ENCODE data around the gene OBP2A. TPM values are rescaled to one million over a fixed set of nuclear protein-coding genes. Genes with fewer than 3 reads are reported as not detected.

Gene OBP2A
- total RNA-seq, 4 donors from 2014 or later: not detected

GRCh38 chr9:135501261-135502167, 44.4 kb upstream of the OBP2A start:
- WGBS, 2 donors: 69 to 80% methylated on average over 21 to 23 of the region's 38 CpGs
- H3K36me3 ChIP-seq: peaks cover 15% of the 10 kb centered on the region in 2 donors
- peak overlapping the region; percentile 86 to 92 (median 91) for H3K4me3 ChIP-seq (replicated peaks in 1 of 3)
- H3K9me3 ChIP-seq: no peaks in the 10 kb centered on the region
- TF ChIP-seq POLR2A (IDR thresholded peaks at IDR 0.05): no peak
- TF ChIP-seq, protein P1, sequence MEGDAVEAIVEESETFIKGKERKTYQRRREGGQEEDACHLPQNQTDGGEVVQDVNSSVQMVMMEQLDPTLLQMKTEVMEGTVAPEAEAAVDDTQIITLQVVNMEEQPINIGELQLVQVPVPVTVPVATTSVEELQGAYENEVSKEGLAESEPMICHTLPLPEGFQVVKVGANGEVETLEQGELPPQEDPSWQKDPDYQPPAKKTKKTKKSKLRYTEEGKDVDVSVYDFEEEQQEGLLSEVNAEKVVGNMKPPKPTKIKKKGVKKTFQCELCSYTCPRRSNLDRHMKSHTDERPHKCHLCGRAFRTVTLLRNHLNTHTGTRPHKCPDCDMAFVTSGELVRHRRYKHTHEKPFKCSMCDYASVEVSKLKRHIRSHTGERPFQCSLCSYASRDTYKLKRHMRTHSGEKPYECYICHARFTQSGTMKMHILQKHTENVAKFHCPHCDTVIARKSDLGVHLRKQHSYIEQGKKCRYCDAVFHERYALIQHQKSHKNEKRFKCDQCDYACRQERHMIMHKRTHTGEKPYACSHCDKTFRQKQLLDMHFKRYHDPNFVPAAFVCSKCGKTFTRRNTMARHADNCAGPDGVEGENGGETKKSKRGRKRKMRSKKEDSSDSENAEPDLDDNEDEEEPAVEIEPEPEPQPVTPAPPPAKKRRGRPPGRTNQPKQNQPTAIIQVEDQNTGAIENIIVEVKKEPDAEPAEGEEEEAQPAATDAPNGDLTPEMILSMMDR (IDR thresholded peaks at IDR 0.05): no peak
- peak overlapping the region in 1 of 3 donors; percentile 72 for H3K27ac ChIP-seq
- intact Hi-C loops (cut with DNase I): no loop called here
- DNase-seq: no peak
- H3K27me3 ChIP-seq: no peaks in the 10 kb centered on the region
- peaks cover 18 to 19% of the 10 kb centered on the region in 2 donors for H3K4me1 ChIP-seq

GRCh38 chr9:135502168-135502872, 43.6 kb upstream of the OBP2A start:
- 91 to 93% methylated on average over 15 of the region's 15 CpGs for WGBS, 2 donors
- H3K4me1 ChIP-seq: peaks cover 18 to 19% of the 10 kb centered on the region in 2 donors
- no peaks in the 10 kb centered on the region for H3K9me3 ChIP-seq
- H3K4me3 ChIP-seq (replicated peaks in 1 of 3): no peak overlapping the region
- TF ChIP-seq, protein P1 (IDR thresholded peaks at IDR 0.05): no peak
- TF ChIP-seq POLR2A (IDR thresholded peaks at IDR 0.05): no peak
- no peaks in the 10 kb centered on the region for H3K27me3 ChIP-seq
- no peak for DNase-seq
- intact Hi-C loops (cut with DNase I): no loop called here
- peaks cover 15% of the 10 kb centered on the region in 2 donors for H3K36me3 ChIP-seq
- H3K27ac ChIP-seq: no peak overlapping the region

DNA sequence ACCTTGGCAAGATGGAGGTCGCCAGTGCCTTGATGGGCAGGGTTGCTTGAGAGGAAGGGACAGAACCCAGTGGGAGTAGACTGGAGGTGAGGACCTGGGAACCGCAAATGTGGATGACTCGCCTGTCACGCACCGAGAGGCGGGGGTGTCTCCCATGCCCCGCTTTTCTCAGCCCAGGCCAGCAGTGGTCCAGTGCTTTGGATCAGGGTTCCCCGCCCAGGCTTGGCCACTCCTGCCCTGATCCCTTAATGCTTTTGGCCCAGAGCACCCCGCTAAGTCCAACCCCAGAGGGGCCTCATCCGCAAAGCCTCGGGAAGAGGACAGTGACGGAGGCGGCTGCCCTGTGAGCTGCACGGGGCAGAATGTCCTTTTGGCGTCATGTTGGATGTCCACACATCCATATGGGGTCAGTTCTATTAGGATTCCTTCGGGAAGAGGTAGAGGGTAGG, 43.0 kb upstream of the OBP2A start:
- no peak for DNase-seq
- 91 to 97% methylated on average over 15 to 16 of the region's 16 CpGs for WGBS, 2 donors
- Histone ChIP-seq H3K36me3 (peaks cover 15% of the 10 kb centered on the region in 2 donors), H3K27ac (no peak overlapping the region), H3K4me1 (peaks cover 18 to 19% of the 10 kb centered on the region in 2 donors), H3K27me3 (no peaks in the 10 kb centered on the region), H3K4me3 (replicated peaks in 1 of 3) (no peak overlapping the region), H3K9me3 (no peaks in the 10 kb centered on the region)
- TF ChIP-seq, protein P1 (IDR thresholded peaks at IDR 0.05): no peak
- TF ChIP-seq POLR2A (IDR thresholded peaks at IDR 0.05): no peak
- intact Hi-C loops (cut with DNase I): no loop called here

DNA sequence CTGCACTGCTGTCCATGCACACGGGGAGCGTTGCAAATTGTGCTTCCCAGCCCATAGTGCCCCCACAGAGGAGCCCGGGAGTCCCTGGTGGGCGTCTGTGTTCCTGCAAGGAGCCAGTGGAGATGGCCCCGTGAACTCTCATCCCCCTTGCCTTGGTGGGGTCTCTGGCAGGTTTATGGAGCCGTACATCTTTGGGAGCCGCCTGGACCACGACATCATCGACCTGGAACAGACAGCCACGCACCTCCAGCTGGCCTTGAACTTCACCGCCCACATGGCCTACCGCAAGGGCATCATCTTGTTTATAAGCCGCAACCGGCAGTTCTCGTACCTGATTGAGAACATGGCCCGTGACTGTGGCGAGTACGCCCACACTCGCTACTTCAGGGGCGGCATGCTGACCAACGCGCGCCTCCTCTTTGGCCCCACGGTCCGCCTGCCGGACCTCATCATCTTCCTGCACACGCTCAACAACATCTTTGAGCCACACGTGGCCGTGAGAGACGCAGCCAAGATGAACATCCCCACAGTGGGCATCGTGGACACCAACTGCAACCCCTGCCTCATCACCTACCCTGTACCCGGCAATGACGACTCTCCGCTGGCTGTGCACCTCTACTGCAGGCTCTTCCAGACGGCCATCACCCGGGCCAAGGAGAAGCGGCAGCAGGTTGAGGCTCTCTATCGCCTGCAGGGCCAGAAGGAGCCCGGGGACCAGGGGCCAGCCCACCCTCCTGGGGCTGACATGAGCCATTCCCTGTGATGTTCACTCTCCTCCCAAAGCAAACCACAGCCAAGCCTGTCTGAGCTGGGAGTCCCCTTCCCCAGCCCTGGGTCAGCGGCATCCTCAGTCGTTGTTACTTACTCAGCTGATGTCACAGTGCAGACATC, 42.3 kb upstream of the OBP2A start:
- TF ChIP-seq POLR2A (IDR thresholded peaks at IDR 0.05): no peak
- TF ChIP-seq, protein P1 (IDR thresholded peaks at IDR 0.05): no peak
- WGBS, 2 donors: 93 to 95% methylated on average over 39 to 41 of the region's 41 CpGs
- no peak overlapping the region for H3K4me3 ChIP-seq (replicated peaks in 1 of 3)
- no peaks in the 10 kb centered on the region for H3K27me3 ChIP-seq
- H3K9me3 ChIP-seq: no peaks in the 10 kb centered on the region
- no peak for DNase-seq
- no peak overlapping the region for H3K27ac ChIP-seq
- intact Hi-C loops (cut with DNase I): no loop called here
- peaks cover 18 to 19% of the 10 kb centered on the region in 2 donors for H3K4me1 ChIP-seq
- H3K36me3 ChIP-seq: peaks cover 15% of the 10 kb centered on the region in 2 donors
